ENCODE results near the gene TYW1B. TPM values are rescaled to one million over a fixed set of nuclear protein-coding genes. Genes with fewer than 3 reads are reported as not detected.
"Not testable (repeated sequence)": the region's sequence is repeated elsewhere in the genome, so short reads cannot be mapped to it uniquely, and the experiment has no call there.

The TYW1B gene
- total RNA-seq, 1 experiment from 2014 or later: 0.98 TPM

DNA sequence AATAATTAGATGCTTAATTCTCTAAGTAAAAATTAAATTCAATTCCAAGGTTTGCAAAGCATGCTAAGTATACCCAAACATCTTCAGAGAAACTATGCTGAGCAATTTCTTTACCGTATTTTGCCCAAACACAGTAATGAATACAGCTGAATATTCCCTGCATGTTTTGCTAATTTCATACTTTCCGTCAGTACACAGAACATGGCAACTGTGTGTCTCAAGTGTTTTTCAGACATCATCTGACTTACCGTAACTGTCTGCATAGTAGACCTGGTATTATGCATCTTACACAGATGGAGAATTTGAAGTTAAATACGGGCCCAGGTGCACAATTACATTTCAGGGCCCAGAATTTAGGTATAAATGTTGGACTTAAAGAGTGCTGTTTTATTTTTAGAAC lies 15.2 kb upstream of the TYW1B start:
- H3K27me3 Mint-ChIP-seq (ENCODE audit: insufficient read depth, unreplicated experiment); intact Hi-C loops (cut with micrococcal nuclease); H3K4me1 Mint-ChIP-seq (ENCODE audit: insufficient read depth, unreplicated experiment); H3K4me3 Mint-ChIP-seq (ENCODE audit: unreplicated experiment); H3K36me3 Mint-ChIP-seq (ENCODE audit: insufficient read depth, unreplicated experiment); DNase-seq (ENCODE audit: unreplicated experiment); POLR2A ChIA-PET; BruUV-seq (replicated peaks); H3K27ac Mint-ChIP-seq (ENCODE audit: low read depth, unreplicated experiment): not testable (repeated sequence)
- CTCF ChIA-PET: interaction anchor here (1.1 kb wide), 1 partner anchor 11 kb away, joined by 4 read pairs; no protein-coding TSS in a partner anchor
- peaks cover 22% of the 10 kb centered on the region for H3K9me3 Mint-ChIP-seq (ENCODE audit: unreplicated experiment)

- H3K4me1 Mint-ChIP-seq (ENCODE audit: insufficient read depth, unreplicated experiment); H3K27me3 Mint-ChIP-seq (ENCODE audit: insufficient read depth, unreplicated experiment); H3K4me3 Mint-ChIP-seq (ENCODE audit: unreplicated experiment); POLR2A ChIA-PET; H3K27ac Mint-ChIP-seq (ENCODE audit: low read depth, unreplicated experiment); DNase-seq (ENCODE audit: unreplicated experiment); intact Hi-C loops (cut with micrococcal nuclease); CTCF ChIA-PET; BruUV-seq (replicated peaks): not testable (repeated sequence)
- peaks cover 27% of the 10 kb centered on the region for H3K36me3 Mint-ChIP-seq (ENCODE audit: insufficient read depth, unreplicated experiment)
- H3K9me3 Mint-ChIP-seq (ENCODE audit: unreplicated experiment): peaks cover 22% of the 10 kb centered on the region
Measured at GRCh38 chr7:72840966-72841511, 13.0 kb upstream of the TYW1B start.

DNA sequence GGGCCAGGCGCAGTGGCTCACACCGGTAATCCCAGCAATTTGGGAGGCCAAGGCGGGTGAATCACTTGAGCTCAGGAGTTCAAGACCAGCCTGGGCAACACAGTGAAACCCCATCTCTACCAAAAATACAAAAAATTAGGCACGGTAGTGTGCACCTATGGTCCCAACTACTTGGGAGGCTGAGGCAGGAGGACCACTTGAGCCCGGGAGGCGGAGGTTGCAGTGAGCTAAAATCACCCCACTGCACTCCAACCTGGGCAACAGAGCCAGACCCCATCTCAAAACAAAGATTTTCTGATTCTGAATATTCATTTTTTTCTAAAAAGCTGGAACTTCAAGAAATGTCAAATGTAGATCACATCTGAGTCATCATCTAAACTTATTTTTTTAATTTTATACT lies 10.3 kb upstream of the TYW1B start:
- H3K27me3 Mint-ChIP-seq (ENCODE audit: insufficient read depth, unreplicated experiment); H3K4me1 Mint-ChIP-seq (ENCODE audit: insufficient read depth, unreplicated experiment); H3K27ac Mint-ChIP-seq (ENCODE audit: low read depth, unreplicated experiment); intact Hi-C loops (cut with micrococcal nuclease); BruUV-seq (replicated peaks); DNase-seq (ENCODE audit: unreplicated experiment); H3K4me3 Mint-ChIP-seq (ENCODE audit: unreplicated experiment): not testable (repeated sequence)
- CTCF ChIA-PET: interaction anchor here (1.4 kb wide), 1 partner anchor 77 kb away, joined by 3 read pairs; no protein-coding TSS in a partner anchor
- POLR2A ChIA-PET: interaction anchor here (0.7 to 1.4 kb wide), 2 partner anchors 9 to 10 kb away, joined by 3 read pairs; partner anchors contain the start of gene TYW1B
- peaks cover 22% of the 10 kb centered on the region for H3K9me3 Mint-ChIP-seq (ENCODE audit: unreplicated experiment)
- H3K36me3 Mint-ChIP-seq (ENCODE audit: insufficient read depth, unreplicated experiment): peaks cover 54% of the 10 kb centered on the region

DNA sequence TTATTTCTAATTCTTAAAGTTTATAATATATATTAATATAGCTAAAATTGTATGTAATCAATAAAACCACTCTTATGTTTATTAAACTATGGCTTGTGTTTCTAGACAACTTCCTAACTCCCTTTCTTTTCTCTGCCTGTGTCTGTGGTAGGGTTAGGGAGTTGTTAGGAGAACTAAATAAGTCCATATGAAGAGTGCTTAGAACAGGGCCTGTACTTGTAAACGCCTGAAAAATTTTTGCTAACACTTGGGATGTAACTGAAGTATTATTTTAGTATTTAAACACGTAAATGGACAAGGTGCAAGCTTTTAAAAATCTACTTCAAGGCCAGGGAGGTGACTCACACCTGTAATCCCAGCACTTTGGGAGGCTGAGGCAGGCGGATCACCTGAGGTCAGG lies 9.3 kb upstream of the TYW1B start:
- H3K36me3 Mint-ChIP-seq (ENCODE audit: insufficient read depth, unreplicated experiment): peaks cover 65% of the 10 kb centered on the region
- intact Hi-C loops (cut with micrococcal nuclease); BruUV-seq (replicated peaks); CTCF ChIA-PET; H3K27ac Mint-ChIP-seq (ENCODE audit: low read depth, unreplicated experiment); DNase-seq (ENCODE audit: unreplicated experiment); H3K27me3 Mint-ChIP-seq (ENCODE audit: insufficient read depth, unreplicated experiment); H3K4me1 Mint-ChIP-seq (ENCODE audit: insufficient read depth, unreplicated experiment); H3K4me3 Mint-ChIP-seq (ENCODE audit: unreplicated experiment): not testable (repeated sequence)
- peaks cover 22% of the 10 kb centered on the region for H3K9me3 Mint-ChIP-seq (ENCODE audit: unreplicated experiment)
- POLR2A ChIA-PET: interaction anchor here (1.1 to 1.4 kb wide), 2 partner anchors 9 to 684 kb away, joined by 3 read pairs; partner anchors contain the start of gene TYW1B

GRCh38 chr7:72830567-72830966 lies 2.6 kb upstream of the TYW1B start:
- BruUV-seq (replicated peaks); H3K4me1 Mint-ChIP-seq (ENCODE audit: insufficient read depth, unreplicated experiment); intact Hi-C loops (cut with micrococcal nuclease); H3K27me3 Mint-ChIP-seq (ENCODE audit: insufficient read depth, unreplicated experiment); DNase-seq (ENCODE audit: unreplicated experiment); H3K9me3 Mint-ChIP-seq (ENCODE audit: unreplicated experiment): not testable (repeated sequence)
- CTCF ChIA-PET: interaction anchor here (0.7 to 1.2 kb wide), 3 partner anchors 87 to 1326 kb away, joined by 3 read pairs; no protein-coding TSS in a partner anchor
- Mint-ChIP-seq H3K4me3 (ENCODE audit: unreplicated experiment) (peak overlapping the region; percentile 87), H3K27ac (ENCODE audit: low read depth, unreplicated experiment) (peak overlapping the region; percentile 98), H3K36me3 (ENCODE audit: insufficient read depth, unreplicated experiment) (peaks cover 58% of the 10 kb centered on the region)
- POLR2A ChIA-PET: interaction anchor here (3.2 kb wide), 1 partner anchor 48 kb away, joined by 19 read pairs; no protein-coding TSS in a partner anchor

GRCh38 chr7:72829687-72830354 lies 1.8 kb upstream of the TYW1B start:
- H3K9me3 Mint-ChIP-seq (ENCODE audit: unreplicated experiment); H3K27me3 Mint-ChIP-seq (ENCODE audit: insufficient read depth, unreplicated experiment); H3K4me1 Mint-ChIP-seq (ENCODE audit: insufficient read depth, unreplicated experiment): not testable (repeated sequence)
- peak overlapping the region; percentile 87 for H3K4me3 Mint-ChIP-seq (ENCODE audit: unreplicated experiment)
- BruUV-seq (replicated peaks): TSS peak; percentile 53
- CTCF ChIA-PET: interaction anchor here (0.6 to 1.5 kb wide), 7 partner anchors 28 to 1327 kb away, joined by 3 to 8 read pairs (median 3); no protein-coding TSS in a partner anchor
- POLR2A ChIA-PET: interaction anchor here (0.7 to 3.2 kb wide), 6 partner anchors 9 to 603 kb away, joined by 3 to 19 read pairs (median 4); no protein-coding TSS in a partner anchor
- intact Hi-C loops (cut with micrococcal nuclease): loop anchor here (5.0 kb wide), 1 partner anchor 87 kb away; no protein-coding TSS in a partner anchor
- DNase-seq (ENCODE audit: unreplicated experiment): peak; percentile 57
- peak overlapping the region; percentile 98 for H3K27ac Mint-ChIP-seq (ENCODE audit: low read depth, unreplicated experiment)
- TF ChIP-seq, protein P1, sequence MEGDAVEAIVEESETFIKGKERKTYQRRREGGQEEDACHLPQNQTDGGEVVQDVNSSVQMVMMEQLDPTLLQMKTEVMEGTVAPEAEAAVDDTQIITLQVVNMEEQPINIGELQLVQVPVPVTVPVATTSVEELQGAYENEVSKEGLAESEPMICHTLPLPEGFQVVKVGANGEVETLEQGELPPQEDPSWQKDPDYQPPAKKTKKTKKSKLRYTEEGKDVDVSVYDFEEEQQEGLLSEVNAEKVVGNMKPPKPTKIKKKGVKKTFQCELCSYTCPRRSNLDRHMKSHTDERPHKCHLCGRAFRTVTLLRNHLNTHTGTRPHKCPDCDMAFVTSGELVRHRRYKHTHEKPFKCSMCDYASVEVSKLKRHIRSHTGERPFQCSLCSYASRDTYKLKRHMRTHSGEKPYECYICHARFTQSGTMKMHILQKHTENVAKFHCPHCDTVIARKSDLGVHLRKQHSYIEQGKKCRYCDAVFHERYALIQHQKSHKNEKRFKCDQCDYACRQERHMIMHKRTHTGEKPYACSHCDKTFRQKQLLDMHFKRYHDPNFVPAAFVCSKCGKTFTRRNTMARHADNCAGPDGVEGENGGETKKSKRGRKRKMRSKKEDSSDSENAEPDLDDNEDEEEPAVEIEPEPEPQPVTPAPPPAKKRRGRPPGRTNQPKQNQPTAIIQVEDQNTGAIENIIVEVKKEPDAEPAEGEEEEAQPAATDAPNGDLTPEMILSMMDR (IDR thresholded peaks at IDR 0.05; ENCODE audit: unreplicated experiment): peak; percentile 32
- H3K36me3 Mint-ChIP-seq (ENCODE audit: insufficient read depth, unreplicated experiment): peaks cover 50% of the 10 kb centered on the region

- H3K4me1 Mint-ChIP-seq (ENCODE audit: insufficient read depth, unreplicated experiment); H3K9me3 Mint-ChIP-seq (ENCODE audit: unreplicated experiment); H3K27me3 Mint-ChIP-seq (ENCODE audit: insufficient read depth, unreplicated experiment); BruUV-seq (replicated peaks): not testable (repeated sequence)
- Mint-ChIP-seq H3K27ac (ENCODE audit: low read depth, unreplicated experiment) (peak overlapping the region; percentile 98), H3K36me3 (ENCODE audit: insufficient read depth, unreplicated experiment) (peaks cover 45% of the 10 kb centered on the region), H3K4me3 (ENCODE audit: unreplicated experiment) (peak overlapping the region; percentile 87)
- ChIA-PET POLR2A (interaction anchor here (0.7 to 3.2 kb wide), 6 partner anchors 10 to 603 kb away, joined by 3 to 19 read pairs (median 4); no protein-coding TSS in a partner anchor), CTCF (interaction anchor here (0.7 to 1.5 kb wide), 3 partner anchors 86 to 619 kb away, joined by 3 to 8 read pairs (median 3); no protein-coding TSS in a partner anchor)
- intact Hi-C loops (cut with micrococcal nuclease): loop anchor here (5.0 kb wide), 1 partner anchor 88 kb away; no protein-coding TSS in a partner anchor
- peak; percentile 99 for DNase-seq (ENCODE audit: unreplicated experiment)
Measured at GRCh38 chr7:72829291-72829686, 1.3 kb upstream of the TYW1B start.
